ENCODE measurements around the gene CNP. TPM values are rescaled to one million over a fixed set of nuclear protein-coding genes. Genes with fewer than 3 reads are reported as not detected.
A peak's percentile ranks its signal among the peaks of the same experiment; 100 is the strongest.

The CNP gene
- total RNA-seq, 1 donor from 2014 or later, result 24.9 TPM

GRCh38 chr17:41956522-41956921 lies 10.1 kb upstream of the CNP start:
- no peak for TF ChIP-seq CTCF (IDR thresholded peaks at IDR 0.05; ENCODE audit: borderline replicate concordance)
- H3K4me1 ChIP-seq, result no peaks in the 10 kb centered on the region
- no peak overlapping the region for H3K27ac ChIP-seq (replicated peaks)
- H3K4me3 ChIP-seq, result no peak overlapping the region
- DNase-seq, result no peak
- no peaks in the 10 kb centered on the region for H3K27me3 ChIP-seq (ENCODE audit: low read depth)
- intact Hi-C loops (cut with micrococcal nuclease), result no loop called here
- H3K36me3 ChIP-seq, result no peaks in the 10 kb centered on the region
- no peaks in the 10 kb centered on the region for H3K9me3 ChIP-seq (replicated peaks)

GRCh38 chr17:41957031-41957868 lies 9.3 kb upstream of the CNP start:
- DNase-seq, result no peak
- intact Hi-C loops (cut with micrococcal nuclease), result no loop called here
- Histone ChIP-seq H3K36me3 (no peaks in the 10 kb centered on the region), H3K27ac (replicated peaks) (no peak overlapping the region), H3K4me1 (no peaks in the 10 kb centered on the region), H3K9me3 (replicated peaks) (no peaks in the 10 kb centered on the region), H3K27me3 (ENCODE audit: low read depth) (no peaks in the 10 kb centered on the region), H3K4me3 (no peak overlapping the region)
- TF ChIP-seq CTCF (IDR thresholded peaks at IDR 0.05; ENCODE audit: borderline replicate concordance), result no peak

GRCh38 chr17:41957869-41958439 lies 8.6 kb upstream of the CNP start:
- DNase-seq, result no peak
- no peaks in the 10 kb centered on the region for H3K9me3 ChIP-seq (replicated peaks)
- H3K36me3 ChIP-seq, result no peaks in the 10 kb centered on the region
- H3K4me3 ChIP-seq, result no peak overlapping the region
- H3K27me3 ChIP-seq (ENCODE audit: low read depth), result no peaks in the 10 kb centered on the region
- intact Hi-C loops (cut with micrococcal nuclease), result no loop called here
- TF ChIP-seq CTCF (IDR thresholded peaks at IDR 0.05; ENCODE audit: borderline replicate concordance), result no peak
- H3K27ac ChIP-seq (replicated peaks), result no peak overlapping the region
- H3K4me1 ChIP-seq, result peaks cover 5% of the 10 kb centered on the region

- intact Hi-C loops (cut with micrococcal nuclease), result no loop called here
- Histone ChIP-seq H3K4me1 (peaks cover 6% of the 10 kb centered on the region), H3K27me3 (ENCODE audit: low read depth) (no peaks in the 10 kb centered on the region), H3K9me3 (replicated peaks) (no peaks in the 10 kb centered on the region), H3K36me3 (no peaks in the 10 kb centered on the region), H3K27ac (replicated peaks) (no peak overlapping the region), H3K4me3 (no peak overlapping the region)
- no peak for TF ChIP-seq CTCF (IDR thresholded peaks at IDR 0.05; ENCODE audit: borderline replicate concordance)
- no peak for DNase-seq
These were observed 7.6 kb upstream of the CNP start for GRCh38 chr17:41959030-41959335.

- Histone ChIP-seq H3K4me3 (no peak overlapping the region), H3K36me3 (no peaks in the 10 kb centered on the region), H3K4me1 (peaks cover 6% of the 10 kb centered on the region), H3K27ac (replicated peaks) (no peak overlapping the region), H3K27me3 (ENCODE audit: low read depth) (no peaks in the 10 kb centered on the region), H3K9me3 (replicated peaks) (no peaks in the 10 kb centered on the region)
- intact Hi-C loops (cut with micrococcal nuclease), result loop anchor here (5.0 kb wide), 1 partner anchor 158 kb away; no protein-coding TSS in a partner anchor
- DNase-seq, result no peak
- TF ChIP-seq CTCF (IDR thresholded peaks at IDR 0.05; ENCODE audit: borderline replicate concordance), result peak; percentile 56
These were observed 7.1 kb upstream of the CNP start for GRCh38 chr17:41959336-41960095.
